Suprapubic skin (tissue), 4 donors: ENCODE measurements around the gene PAEP.

ENCODE experiments used
- CTCF ChIP-seq, 2 donors: fragments of 200-600 bp in 1 of 2; fragments of 450-650 bp in 1 of 2; sonication (generic) in 1 of 2; IDR thresholded peaks; one replicate each; pipeline ENCODE4 v1.5.1; 2016 to 2019; ENCODE audit warnings: antibody characterized with exemption in 2 of 2, mild to moderate bottlenecking in 1 of 2, moderate library complexity in 1 of 2
- POLR2A ChIP-seq, 2 donors: fragments of 450-650 bp; IDR thresholded peaks; one replicate each; pipeline ENCODE4 v1.6.1; 2017; ENCODE audit warnings: antibody characterized with exemption in 2 of 2, mild to moderate bottlenecking in 2 of 2, moderate library complexity in 2 of 2
- POLR2AphosphoS5 ChIP-seq, 3 donors: sonication (generic); formaldehyde crosslinking; IDR thresholded peaks; one replicate each; pipeline ENCODE4 v1.6.1; 2017; ENCODE audit warnings: antibody characterized with exemption in 3 of 3

GRCh38 chr9:135588886-135589595 is 27.5 kb downstream of the PAEP start:
- TF ChIP-seq CTCF (IDR thresholded peaks at IDR 0.05) (no peak), POLR2AphosphoS5 (IDR thresholded peaks at IDR 0.05) (no peak), POLR2A (IDR thresholded peaks at IDR 0.05) (no peak)
